Activated CD8-positive, alpha-beta memory T cell treated with anti-CD3 and anti-CD28 coated beads for 36 hours (primary cell): ENCODE data around the gene RPL5. TPM values are rescaled to one million over a fixed set of nuclear protein-coding genes. Genes with fewer than 3 reads are reported as not detected.

Source experiments
- CTCF ChIA-PET: fragments of 350-600 bp; sonication (Branson Sonifier 250); formaldehyde crosslinking; loops from one replicate; lab custom pipeline; 2021; ENCODE audit warnings: antibody characterized with exemption; lab: Charles Lee
- POLR2A ChIA-PET: fragments of 350-600 bp; sonication (Branson Sonifier 250); formaldehyde crosslinking; loops from one replicate; lab custom pipeline; 2021; ENCODE audit warnings: antibody characterized with exemption; lab: Charles Lee
- total RNA-seq, 2 experiments: library from RNA; stranded (reverse); gene quantifications; one replicate each; pipeline ENCODE4 v1.2.3, GENCODE V29; 2021

RPL5 gene
- total RNA-seq, 2 experiments from 2014 or later = 1,483 to 1,514 TPM

GRCh38 chr1:92843429-92844352, 11.9 kb downstream of the RPL5 start:
- ChIA-PET POLR2A (no interaction called here), CTCF (interaction anchor here (0.6 to 1.5 kb wide), 2 partner anchors 12 to 37 kb away, joined by 3 to 4 read pairs; partner anchors contain the start of gene RPL5)

GRCh38 chr1:92844439-92844838, 12.6 kb downstream of the RPL5 start:
- ChIA-PET POLR2A (interaction anchor here (0.7 kb wide), 1 partner anchor 9 kb away, joined by 8 read pairs; no protein-coding TSS in a partner anchor), CTCF (no interaction called here)

GRCh38 chr1:92845908-92846307, 14.1 kb downstream of the RPL5 start:
- POLR2A ChIA-PET = interaction anchor here (1.1 kb wide), 1 partner anchor 97 kb away, joined by 12 read pairs; no protein-coding TSS in a partner anchor
- CTCF ChIA-PET = interaction anchor here (0.7 to 1.0 kb wide), 2 partner anchors 13 to 35 kb away, joined by 3 to 4 read pairs; no protein-coding TSS in a partner anchor

GRCh38 chr1:92848201-92848600, 16.4 kb downstream of the RPL5 start:
- ChIA-PET CTCF (no interaction called here), POLR2A (no interaction called here)

GRCh38 chr1:92850019-92850418, 18.2 kb downstream of the RPL5 start:
- POLR2A ChIA-PET = no interaction called here

GRCh38 chr1:92851729-92852128, 19.9 kb downstream of the RPL5 start:
- CTCF ChIA-PET = no interaction called here

More at GRCh38 chr1:92850019-92850418, 18.2 kb downstream of the RPL5 start:
- CTCF ChIA-PET = no interaction called here

GRCh38 chr1:92853299-92853698, 21.5 kb downstream of the RPL5 start:
- ChIA-PET POLR2A (no interaction called here), CTCF (interaction anchor here (0.8 to 2.1 kb wide), 4 partner anchors 24 to 141 kb away, joined by 3 to 6 read pairs (median 3); no protein-coding TSS in a partner anchor)

More at GRCh38 chr1:92851729-92852128, 19.9 kb downstream of the RPL5 start:
- POLR2A ChIA-PET = no interaction called here

GRCh38 chr1:92854101-92854785, 22.4 kb downstream of the RPL5 start:
- CTCF ChIA-PET = interaction anchor here (0.8 to 2.2 kb wide), 3 partner anchors 22 to 140 kb away, joined by 3 to 6 read pairs (median 5); partner anchors contain the start of gene RPL5
- POLR2A ChIA-PET = no interaction called here

- CTCF ChIA-PET = interaction anchor here (2.1 to 2.2 kb wide), 2 partner anchors 23 to 105 kb away, joined by 5 to 6 read pairs; partner anchors contain the start of gene RPL5
These were observed 23.4 kb downstream of the RPL5 start for GRCh38 chr1:92855236-92855635.

GRCh38 chr1:92857817-92858216, 26.0 kb downstream of the RPL5 start:
- POLR2A ChIA-PET = interaction anchor here (0.7 to 1.2 kb wide), 2 partner anchors 104 to 349 kb away, joined by 3 read pairs; partner anchors contain the start of gene DIPK1A
- CTCF ChIA-PET = interaction anchor here (0.7 to 4.0 kb wide), 7 partner anchors 100 to 147 kb away, joined by 3 to 45 read pairs (median 4); partner anchors contain the start of gene DIPK1A

More at GRCh38 chr1:92855236-92855635, 23.4 kb downstream of the RPL5 start:
- POLR2A ChIA-PET = no interaction called here

- CTCF ChIA-PET = interaction anchor here (0.6 to 4.0 kb wide), 16 partner anchors 20 to 237 kb away, joined by 3 to 45 read pairs (median 3); partner anchors contain the start of gene DIPK1A
- POLR2A ChIA-PET = interaction anchor here (1.2 kb wide), 1 partner anchor 103 kb away, joined by 3 read pairs; the partner anchor contains the start of gene DIPK1A
These were observed 26.9 kb downstream of the RPL5 start for GRCh38 chr1:92858564-92859399.

GRCh38 chr1:92859400-92860039, 27.7 kb downstream of the RPL5 start:
- ChIA-PET POLR2A (no interaction called here), CTCF (interaction anchor here (0.6 to 4.0 kb wide), 13 partner anchors 19 to 258 kb away, joined by 3 to 45 read pairs (median 3); partner anchors contain the start of gene DIPK1A)

- ChIA-PET CTCF (interaction anchor here (0.9 to 3.0 kb wide), 2 partner anchors 84 to 131 kb away, joined by 3 to 13 read pairs; no protein-coding TSS in a partner anchor), POLR2A (no interaction called here)
These were observed 30.8 kb downstream of the RPL5 start for GRCh38 chr1:92862605-92863004.

GRCh38 chr1:92864131-92864530, 32.3 kb downstream of the RPL5 start:
- ChIA-PET POLR2A (interaction anchor here (0.6 kb wide), 1 partner anchor 117 kb away, joined by 3 read pairs; no protein-coding TSS in a partner anchor), CTCF (interaction anchor here (0.6 to 3.0 kb wide), 4 partner anchors 11 to 130 kb away, joined by 3 to 13 read pairs (median 4); no protein-coding TSS in a partner anchor)

- CTCF ChIA-PET = no interaction called here
- POLR2A ChIA-PET = no interaction called here
These were observed 38.8 kb downstream of the RPL5 start for GRCh38 chr1:92870591-92870990.

- POLR2A ChIA-PET = no interaction called here
- CTCF ChIA-PET = no interaction called here
These were observed 40.9 kb downstream of the RPL5 start for GRCh38 chr1:92872719-92873118.

- ChIA-PET CTCF (interaction anchor here (0.7 to 1.3 kb wide), 4 partner anchors 10 to 656 kb away, joined by 3 to 4 read pairs (median 4); no protein-coding TSS in a partner anchor), POLR2A (interaction anchor here (0.6 kb wide), 1 partner anchor 26 kb away, joined by 3 read pairs; no protein-coding TSS in a partner anchor)
These were observed 43.1 kb downstream of the RPL5 start for GRCh38 chr1:92874987-92875386.
